Stimulated activated CD4-positive, alpha-beta T cell treated with anti-CD3 and anti-CD28 coated beads, Interleukin-15, amount 100 ng/mL, for 48 hours (primary cell): ENCODE results near the gene EVA1B.

Source experiments
- DNase-seq, 2 donors: peaks; one replicate each; pipeline ENCODE4 v3.0.0-alpha.2; 2020; ENCODE audit warnings: low read depth in 2 of 2

The EVA1B gene

GRCh38 chr1:36279110-36279788, 44.2 kb downstream of the EVA1B start:
- no peak for DNase-seq

GRCh38 chr1:36276688-36277087, 46.8 kb downstream of the EVA1B start:
- DNase-seq = no peak

- no peak for DNase-seq
Measured at GRCh38 chr1:36274201-36274600, 49.2 kb downstream of the EVA1B start.

- no peak for DNase-seq
Measured at GRCh38 chr1:36273024-36273423, 50.4 kb downstream of the EVA1B start.
